HCT116 (cell line): ENCODE data around the gene NEDD4L. TPM values are rescaled to one million over a fixed set of nuclear protein-coding genes. Genes with fewer than 3 reads are reported as not detected.

Source experiments
- ATAC-seq: fragments of 200-7000 bp; cut with Tn5 transposase; 2 replicates; pipeline ENCODE4 v1.9.1; 2020; ENCODE audit warnings: mild to moderate bottlenecking, moderate library complexity
- BruUV-seq: library from RNA; stranded (reverse); fragments of 400-500 nt; replicated peaks from 2 replicates; lab custom pipeline; 2021; lab: Mats Ljungman, UMichigan
- CTCF ChIA-PET: fragments of 300-600 bp; sonication (Branson Sonifier 250); formaldehyde crosslinking; loops from one replicate; lab custom pipeline; 2021; ENCODE audit warnings: antibody characterized with exemption; lab: Charles Lee
- POLR2A ChIA-PET: fragments of 300-600, 350-600 bp; sonication (Branson Sonifier 250); formaldehyde crosslinking; loops from one replicate; lab custom pipeline; 2021; ENCODE audit warnings: antibody characterized with exemption; lab: Charles Lee
- RAD21 ChIA-PET, 2 experiments: fragments of 300-600 bp; sonication (Branson Sonifier 250); formaldehyde crosslinking; loops; one replicate each; lab custom pipeline; 2023; ENCODE audit warnings: low total read pairs in 2 of 2; ENCODE audit not compliant: uncharacterized antibody in 2 of 2, unreplicated experiment in 2 of 2, low non-redundant PET in 1 of 2; lab: Charles Lee
- DNase-seq: peaks from one replicate; pipeline ENCODE4 v3.0.0-alpha.2; 2010; ENCODE audit warnings: low read depth, low spot score
- H2AFZ ChIP-seq: fragments of 200-600 bp; shearing (Covaris generic), sonication (generic); 2 replicates; pipeline ENCODE4 v1.6.1; 2017; ENCODE audit warnings: low read depth, mixed run types, mixed read lengths, antibody characterized with exemption, low read length; ENCODE audit not compliant: poor library complexity, severe bottlenecking
- H3K27ac ChIP-seq: 2 replicates; pipeline ENCODE4 v1.5.1; 2012; ENCODE audit warnings: low read depth, low read length
- H3K27me3 ChIP-seq: fragments of 200-600 bp; sonication (generic); 2 replicates; pipeline ENCODE4 v1.6.1; 2016; ENCODE audit warnings: mixed run types, low read length, mixed read lengths; ENCODE audit not compliant: insufficient read depth
- H3K36me3 ChIP-seq, 2 experiments: fragments of 200-500 bp in 1 of 2; fragments of 200-600 bp in 1 of 2; sonication (Bioruptor generic) in 1 of 2; sonication (generic) in 1 of 2; 2 replicates each; pipeline versions ENCODE4 v1.5.1 to v1.6.1; 2014 to 2016; ENCODE audit warnings: low read length in 2 of 2, inconsistent platforms in 1 of 2, mixed read lengths in 1 of 2, mixed run types in 1 of 2; ENCODE audit not compliant: insufficient read depth in 2 of 2, control insufficient read depth in 1 of 2
- H3K4me1 ChIP-seq, 2 experiments: fragments of 200-600 bp in 1 of 2; sonication (generic) in 1 of 2; 2 replicates each; pipeline versions ENCODE4 v1.5.1 to v1.6.1; 2012 to 2017; ENCODE audit warnings: low read length in 2 of 2, inconsistent platforms in 1 of 2, mild to moderate bottlenecking in 1 of 2, mixed read lengths in 1 of 2, mixed run types in 1 of 2, moderate library complexity in 1 of 2; ENCODE audit not compliant: insufficient read depth in 2 of 2, control insufficient read depth in 1 of 2
- H3K4me2 ChIP-seq: fragments of 200-600 bp; sonication (generic); 2 replicates; pipeline ENCODE4 v1.6.1; 2017; ENCODE audit warnings: mixed run types, low read length, mixed read lengths
- H3K4me3 ChIP-seq, 2 experiments: fragments of 200-600 bp in 1 of 2; sonication (generic) in 1 of 2; replicated peaks in 1 of 2; 2 replicates each; pipeline ENCODE4 v1.5.1; 2011 to 2016; ENCODE audit warnings: low read length in 2 of 2, control low read depth in 1 of 2, low read depth in 1 of 2, mild to moderate bottlenecking in 1 of 2, mixed read lengths in 1 of 2, mixed run types in 1 of 2
- H3K79me2 ChIP-seq: fragments of 200-600 bp; sonication (generic); 2 replicates; pipeline ENCODE4 v1.6.1; 2017; ENCODE audit warnings: mild to moderate bottlenecking, mixed run types, low read length, moderate library complexity, mixed read lengths; ENCODE audit not compliant: insufficient read depth
- H3K9ac ChIP-seq: fragments of 200-600 bp; sonication (generic); 2 replicates; pipeline ENCODE4 v1.6.1; 2016; ENCODE audit warnings: low read length, mixed read lengths
- H3K9me2 ChIP-seq: fragments of 200-600 bp; sonication (generic), shearing (Covaris generic); 2 replicates; pipeline ENCODE4 v1.6.1; 2017; ENCODE audit warnings: mixed run types, mild to moderate bottlenecking, moderate library complexity; ENCODE audit not compliant: insufficient read depth
- H3K9me3 ChIP-seq, 2 experiments: fragments of 200-500 bp in 1 of 2; fragments of 200-600 bp in 1 of 2; sonication (Bioruptor generic) in 1 of 2; sonication (generic) in 1 of 2; 2 replicates each; pipeline ENCODE4 v1.6.1; 2014 to 2017; ENCODE audit warnings: low read length in 2 of 2, mixed read lengths in 2 of 2, inconsistent platforms in 1 of 2, low read depth in 1 of 2, mild to moderate bottlenecking in 1 of 2, mixed run types in 1 of 2, moderate library complexity in 1 of 2; ENCODE audit not compliant: control insufficient read depth in 1 of 2, insufficient read depth in 1 of 2
- H4K20me1 ChIP-seq: fragments of 200-600 bp; sonication (generic), shearing (Covaris generic); 2 replicates; pipeline ENCODE4 v1.6.1; 2017; ENCODE audit warnings: mixed run types, mild to moderate bottlenecking, moderate library complexity; ENCODE audit not compliant: insufficient read depth
- CBX3 ChIP-seq: IDR thresholded peaks from 2 replicates; pipeline ENCODE4 v1.6.1; 2012; ENCODE audit warnings: low read depth
- CEBPB ChIP-seq: IDR thresholded peaks from 2 replicates; pipeline ENCODE4 v1.6.1; 2012; ENCODE audit warnings: low read depth
- CTCF ChIP-seq, 3 experiments: fragments of 200-600 bp in 1 of 3; sonication (generic) in 1 of 3; IDR thresholded peaks in 2 of 3; conservative IDR thresholded peaks in 1 of 3; 2 replicates each; pipeline ENCODE4 v1.5.1; 2012 to 2017; ENCODE audit warnings: low read depth in 2 of 3, low read length in 2 of 3, antibody characterized with exemption in 1 of 3, borderline replicate concordance in 1 of 3, control low read depth in 1 of 3, mild to moderate bottlenecking in 1 of 3, mixed read lengths in 1 of 3, mixed run types in 1 of 3, moderate library complexity in 1 of 3; ENCODE audit not compliant: insufficient read depth in 1 of 3
- MAX ChIP-seq: IDR thresholded peaks from 2 replicates; pipeline ENCODE4 v1.6.1; 2012
- POLR2AphosphoS5 ChIP-seq: IDR thresholded peaks from 2 replicates; pipeline ENCODE4 v1.6.1; 2011; ENCODE audit warnings: mild to moderate bottlenecking, low read depth, low read length, moderate library complexity
- SIN3A ChIP-seq: IDR thresholded peaks from 2 replicates; pipeline ENCODE4 v1.6.1; 2012; ENCODE audit warnings: low read depth
- intact Hi-C: fragments of 100-400 bp; cut with micrococcal nuclease; formaldehyde crosslinking; loops from 2 replicates; pipeline ENCODE4 v1.10.0; 2022
- total RNA-seq: library from RNA; stranded (reverse); gene quantifications from one replicate; pipeline ENCODE4 v1.2.1, GENCODE V29; 2021; ENCODE audit not compliant: unreplicated experiment

NEDD4L gene
- total RNA-seq, 1 experiment from 2014 or later = 41.5 TPM

DNA sequence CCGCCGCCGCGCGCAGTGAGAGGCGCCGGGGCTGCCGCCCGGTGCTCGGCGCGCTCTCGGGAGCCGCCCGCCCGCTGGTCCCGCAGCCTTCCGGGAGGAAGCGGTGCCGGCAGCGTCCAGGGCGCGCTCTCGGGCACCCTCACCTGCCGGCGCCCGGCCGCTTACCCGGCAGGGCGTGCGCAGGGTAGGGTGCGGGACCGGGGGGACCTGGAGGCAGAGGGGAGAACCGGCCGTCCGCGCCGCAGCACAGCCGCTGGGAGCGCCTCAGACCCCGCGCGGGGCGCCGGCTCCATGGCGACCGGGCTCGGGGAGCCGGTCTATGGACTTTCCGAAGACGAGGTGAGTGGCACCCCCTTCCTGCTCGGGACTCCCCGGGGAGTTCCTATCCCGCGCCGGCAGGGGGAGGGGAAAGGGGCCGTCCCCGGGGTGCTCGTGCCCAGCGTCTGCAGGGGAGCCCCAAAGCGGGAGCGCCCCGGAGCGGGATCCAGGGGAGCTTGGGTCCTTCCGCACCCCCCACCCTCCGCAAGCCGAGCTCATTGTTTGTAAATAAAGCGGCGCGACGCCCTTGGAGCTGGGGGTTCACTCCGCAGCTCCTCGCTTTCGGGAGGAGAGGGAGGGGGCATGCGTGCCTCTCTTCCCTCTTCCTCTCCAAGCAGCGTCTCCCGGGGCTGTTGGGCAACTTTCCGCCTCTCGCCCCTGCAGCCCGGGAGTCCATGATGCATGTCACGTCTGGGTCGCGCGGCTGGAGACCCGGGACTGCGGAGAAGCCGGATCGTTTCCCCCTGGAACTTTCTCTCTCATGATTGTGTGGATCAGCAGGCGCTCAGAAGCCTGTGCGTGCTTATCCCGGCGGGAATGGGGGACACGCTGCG, 580 bp downstream of the NEDD4L start:
- DNase-seq (no peak), ATAC-seq (peak; percentile 56)
- Histone ChIP-seq H3K79me2 (no peaks in the 10 kb centered on the region), H3K36me3 (no peaks in the 10 kb centered on the region), H3K9ac (peak overlapping the region; percentile 63), H3K27ac (peak overlapping the region; percentile 82), H2AFZ (peak overlapping the region; percentile 36), H3K4me1 (peaks cover 11 to 21% of the 10 kb centered on the region in 2 experiments; a peak in 3 of 4 replicates), H3K27me3 (no peaks in the 10 kb centered on the region), H3K9me2 (no peaks in the 10 kb centered on the region), H4K20me1 (no peaks in the 10 kb centered on the region), H3K4me3 (peak overlapping the region; percentile 80 to 81), H3K4me2 (peak overlapping the region; percentile 99), H3K9me3 (no peaks in the 10 kb centered on the region)
- POLR2A ChIA-PET = no interaction called here
- CTCF ChIA-PET = interaction anchor here (0.8 to 3.4 kb wide), 3 partner anchors 12 to 137 kb away, joined by 3 to 43 read pairs (median 4); no protein-coding TSS in a partner anchor
- TF ChIP-seq POLR2AphosphoS5 = 0 out of 2 replicates have a peak, but pooled peaks have one; percentile 14
- TF ChIP-seq SIN3A = no peak
- no peak for TF ChIP-seq CBX3
- TF ChIP-seq MAX = no peak
- no peak for TF ChIP-seq CEBPB
- TF ChIP-seq CTCF (IDR thresholded peaks at IDR 0.05 in 2 of 3, conservative IDR thresholded peaks at IDR 0.05 in 1 of 3; ENCODE audit: borderline replicate concordance in 1 of 3, insufficient read depth in 1 of 3, low read depth in 2 of 3, low read length in 2 of 3) = 0 out of 6 replicates have a peak, but pooled peaks of 1 of the 3 experiments have one; percentile 9
- no TSS peak for BruUV-seq
- RAD21 ChIA-PET = interaction anchor here in 1 of 2 experiments (0.7 kb wide), 1 partner anchor 77 kb away, joined by 3 read pairs; no protein-coding TSS in a partner anchor
- intact Hi-C loops = loop anchor here (5.0 kb wide), 5 partner anchors 87 to 412 kb away; no protein-coding TSS in a partner anchor
